NCI-H345 (cell line): ENCODE results near the gene GRK6.
A peak's percentile ranks its signal among the peaks of the same experiment; 100 is the strongest.

Source experiments
- DNase-seq: peaks from one replicate; lab custom pipeline; 2025; lab: John Stamatoyannopoulos, UW

The GRK6 gene

DNA sequence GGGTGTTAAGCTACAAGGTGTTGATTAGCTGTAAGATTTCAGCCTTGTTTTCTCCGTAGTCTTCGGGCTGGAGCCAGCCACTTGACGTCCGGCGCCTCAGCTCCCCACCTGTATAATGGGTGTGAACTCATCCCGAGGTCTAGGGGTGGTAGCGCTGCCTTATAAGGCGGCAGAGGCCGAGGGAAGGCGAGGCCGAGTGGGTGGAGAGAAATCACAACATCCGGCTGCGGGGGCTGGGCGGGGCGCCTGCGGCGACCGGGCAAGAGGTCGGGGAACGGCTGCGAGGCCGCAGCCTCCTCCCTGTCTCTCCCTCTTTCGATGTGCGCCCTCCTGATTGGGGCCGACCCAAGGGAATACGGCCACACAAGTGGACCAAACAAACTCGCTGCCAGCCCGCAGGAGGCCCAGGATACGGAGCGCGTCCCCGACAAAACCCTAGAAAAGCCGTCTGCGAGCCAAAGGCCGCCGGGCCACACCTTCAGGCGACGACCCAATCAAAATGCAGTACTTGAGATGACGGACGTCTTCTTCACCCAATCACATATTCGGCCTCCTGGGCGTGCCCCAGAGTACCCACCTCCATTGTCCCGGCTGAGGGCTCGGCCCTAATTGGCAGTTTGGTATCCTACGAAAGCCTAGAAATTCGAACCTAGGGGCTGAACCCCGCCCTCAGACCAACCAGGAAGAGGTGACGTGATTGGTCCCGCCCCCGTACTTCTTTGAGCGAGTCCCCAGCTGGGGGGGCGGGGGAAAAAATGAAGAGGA lies 493 bp upstream of the GRK6 start:
- peak; percentile 100 for DNase-seq

- no peak for DNase-seq
Measured at GRCh38 chr5:177427211-177427822, 841 bp downstream of the GRK6 start.

- DNase-seq: no peak
Measured at GRCh38 chr5:177427919-177428573, 1.6 kb downstream of the GRK6 start.

- no peak for DNase-seq
Measured at GRCh38 chr5:177428574-177429217, 2.2 kb downstream of the GRK6 start.

DNA sequence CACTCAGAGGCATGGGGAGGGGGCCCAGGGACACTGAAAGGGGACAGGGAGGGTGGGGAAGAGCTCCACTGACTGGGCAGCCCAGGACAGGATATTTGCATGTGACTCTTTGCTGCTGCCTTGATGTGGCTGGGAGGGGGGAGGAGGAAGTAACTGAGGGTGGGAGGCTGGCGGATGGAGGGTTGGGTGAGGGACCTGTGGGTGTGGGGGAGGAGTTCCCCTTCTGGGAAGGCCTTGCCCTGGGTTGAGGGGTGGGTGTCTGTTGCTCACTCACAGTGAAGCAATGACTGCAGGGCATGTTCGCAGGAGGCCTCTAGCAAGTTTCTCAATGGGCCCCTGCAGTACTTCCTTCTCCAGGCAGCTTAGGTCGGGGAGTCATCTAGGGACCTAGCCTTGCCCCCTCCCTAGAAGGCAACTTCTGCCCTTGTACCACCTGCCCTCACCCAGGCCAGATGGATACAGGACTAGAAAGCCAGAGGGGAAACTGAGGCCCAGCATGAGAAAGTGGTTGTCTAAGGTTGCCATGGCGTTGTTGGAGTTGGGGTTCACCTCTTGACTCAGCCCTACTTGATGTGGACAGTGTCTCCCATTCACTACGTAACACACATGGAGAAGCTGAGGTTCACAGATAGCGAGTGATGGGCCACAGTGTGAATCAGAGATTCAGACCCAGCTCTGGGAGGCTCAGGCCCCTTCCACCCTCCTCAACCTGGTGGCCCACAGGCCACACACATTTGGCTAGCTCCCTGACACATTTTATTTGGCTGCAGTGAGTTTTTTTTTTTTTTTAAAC lies 3.0 kb downstream of the GRK6 start:
- no peak for DNase-seq

- DNase-seq: no peak
Measured at GRCh38 chr5:177430140-177430951, 3.9 kb downstream of the GRK6 start.

DNA sequence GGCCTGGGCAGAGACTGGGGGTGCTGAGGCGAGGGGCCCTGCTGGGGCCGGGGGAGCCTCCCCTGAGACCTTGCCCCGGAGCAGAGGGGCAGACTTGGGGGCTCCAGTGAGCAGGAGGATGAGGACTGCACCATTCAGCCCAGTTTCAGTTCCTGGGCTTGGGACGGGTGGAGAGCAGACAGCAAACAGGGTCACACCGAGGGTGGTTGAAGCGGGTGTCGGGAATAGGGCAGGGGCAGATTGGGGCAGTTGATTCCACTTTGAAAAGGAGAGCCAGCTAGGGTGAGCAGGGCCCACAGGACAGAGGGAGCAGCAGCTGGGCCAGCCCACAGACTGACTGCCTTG lies 4.5 kb downstream of the GRK6 start:
- DNase-seq: no peak

DNA sequence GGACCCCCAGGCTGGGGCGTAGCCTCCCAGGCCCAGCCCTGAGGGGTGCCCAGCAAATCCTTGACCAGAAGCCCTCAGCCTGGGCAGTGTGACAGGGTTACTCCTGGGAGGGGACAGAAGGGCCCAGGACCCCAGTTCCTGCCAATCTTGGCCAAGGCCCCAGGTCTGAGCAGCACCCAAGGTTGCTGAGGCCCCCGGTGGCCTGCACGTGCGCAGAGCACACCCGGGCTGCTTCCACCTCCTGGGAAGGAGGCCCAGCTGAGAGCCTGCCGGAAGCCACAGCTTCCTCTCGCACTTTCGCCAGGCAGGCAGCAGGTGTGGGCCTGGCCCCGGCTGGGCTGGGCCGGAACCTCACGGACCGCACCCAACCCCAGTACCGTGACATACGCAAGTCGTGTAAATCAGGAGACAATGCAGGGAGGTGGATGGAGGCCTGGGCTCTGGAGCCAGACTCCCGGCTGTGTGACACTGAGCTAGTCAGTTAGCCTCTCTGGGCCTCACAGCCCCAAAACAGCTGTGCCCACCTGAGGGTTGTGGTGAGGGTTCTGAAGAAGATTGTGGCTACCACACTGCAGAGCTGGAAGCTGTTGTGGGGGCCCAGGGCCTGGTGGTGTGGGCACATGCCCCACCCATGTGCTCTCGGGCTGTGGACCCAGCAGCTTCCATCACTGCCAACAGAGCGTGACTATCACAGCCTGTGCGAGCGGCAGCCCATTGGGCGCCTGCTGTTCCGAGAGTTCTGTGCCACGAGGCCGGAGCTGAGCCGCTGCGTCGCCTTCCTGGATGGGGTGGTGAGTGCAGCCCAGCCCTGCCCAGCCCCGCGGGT lies 5.1 kb downstream of the GRK6 start:
- no peak for DNase-seq

DNA sequence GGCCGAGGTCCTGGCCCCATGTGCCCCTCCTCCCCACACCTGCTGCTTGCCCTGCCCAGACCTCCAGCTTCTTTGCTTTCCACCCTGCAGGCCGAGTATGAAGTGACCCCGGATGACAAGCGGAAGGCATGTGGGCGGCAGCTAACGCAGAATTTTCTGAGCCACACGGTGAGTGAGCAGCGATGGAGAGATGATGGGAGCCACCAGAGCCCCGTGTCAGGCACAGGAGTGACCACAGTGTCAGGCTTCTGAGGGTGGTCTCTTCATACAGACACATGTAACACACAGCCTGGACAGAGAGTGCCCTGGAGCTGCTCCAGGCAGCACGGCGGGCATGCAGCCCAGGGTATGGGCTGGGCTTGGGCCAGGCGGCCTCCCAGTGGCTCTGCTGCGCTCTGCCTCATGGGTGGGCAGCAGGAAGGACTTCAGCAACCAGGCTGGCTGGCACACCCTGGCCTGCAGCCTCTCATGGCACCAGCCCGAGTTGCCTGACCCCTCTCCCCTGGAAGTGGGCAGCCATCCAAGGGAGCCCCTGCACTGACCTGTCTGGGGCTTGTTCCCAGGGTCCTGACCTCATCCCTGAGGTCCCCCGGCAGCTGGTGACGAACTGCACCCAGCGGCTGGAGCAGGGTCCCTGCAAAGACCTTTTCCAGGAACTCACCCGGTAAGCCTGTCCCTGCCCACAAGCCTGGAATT lies 5.8 kb downstream of the GRK6 start:
- DNase-seq: no peak

DNA sequence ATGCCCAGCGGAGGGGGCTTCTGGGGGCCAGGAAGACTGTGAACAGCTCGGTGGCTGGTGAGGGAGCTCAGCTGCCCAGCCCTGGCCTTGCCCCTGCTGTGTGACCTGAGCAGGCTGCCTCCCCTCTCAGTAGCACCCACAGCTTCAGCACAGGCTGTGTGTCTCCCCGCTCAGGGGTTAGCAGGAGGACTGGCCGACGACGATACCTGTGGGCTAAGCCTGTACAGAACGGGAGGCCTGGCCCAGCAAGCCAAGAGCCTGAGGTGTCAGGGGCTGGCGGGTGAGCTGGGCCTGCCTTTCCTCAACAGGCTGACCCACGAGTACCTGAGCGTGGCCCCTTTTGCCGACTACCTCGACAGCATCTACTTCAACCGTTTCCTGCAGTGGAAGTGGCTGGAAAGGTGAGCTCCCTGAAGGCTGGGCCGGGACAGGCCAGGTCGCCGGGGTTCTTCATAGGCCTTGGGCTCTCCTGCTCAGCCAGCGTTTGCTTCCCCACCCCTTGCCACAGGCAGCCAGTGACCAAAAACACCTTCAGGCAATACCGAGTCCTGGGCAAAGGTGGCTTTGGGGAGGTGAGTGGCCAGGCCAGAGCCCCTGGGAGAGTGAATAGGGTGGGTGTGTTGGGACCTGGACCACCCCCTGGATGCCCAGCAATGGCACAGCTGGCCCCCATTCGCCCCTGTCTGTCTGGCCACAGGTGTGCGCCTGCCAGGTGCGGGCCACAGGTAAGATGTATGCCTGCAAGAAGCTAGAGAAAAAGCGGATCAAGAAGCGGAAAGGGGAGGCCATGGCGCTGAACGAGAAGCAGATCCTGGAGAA lies 6.6 kb downstream of the GRK6 start:
- no peak for DNase-seq

GRCh38 chr5:177433658-177434217 lies 7.3 kb downstream of the GRK6 start:
- DNase-seq: no peak

GRCh38 chr5:177434437-177434836 lies 8.0 kb downstream of the GRK6 start:
- no peak for DNase-seq

- DNase-seq: no peak
Measured at GRCh38 chr5:177434942-177435738, 8.7 kb downstream of the GRK6 start.

GRCh38 chr5:177435847-177436536 lies 9.5 kb downstream of the GRK6 start:
- DNase-seq: no peak

DNA sequence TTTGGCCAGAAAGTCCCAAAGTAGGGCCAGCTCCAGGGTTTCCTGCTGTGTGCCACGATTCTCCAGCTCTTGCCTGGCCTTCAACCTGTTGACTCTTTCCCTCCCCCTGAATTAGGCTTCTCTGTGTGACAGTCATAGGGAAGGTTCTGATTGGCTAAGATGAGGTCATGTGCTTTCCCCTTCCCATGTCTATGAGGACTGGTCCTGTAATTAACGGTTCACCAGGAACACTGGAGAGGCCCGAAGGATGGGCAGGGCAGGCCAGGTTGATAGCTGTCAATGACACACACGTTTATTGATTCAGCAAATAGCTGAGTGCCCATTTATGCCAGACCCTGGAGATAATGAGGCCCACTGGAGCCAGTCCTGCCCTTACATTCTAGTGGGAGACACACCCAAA lies 11.1 kb downstream of the GRK6 start:
- no peak for DNase-seq

DNA sequence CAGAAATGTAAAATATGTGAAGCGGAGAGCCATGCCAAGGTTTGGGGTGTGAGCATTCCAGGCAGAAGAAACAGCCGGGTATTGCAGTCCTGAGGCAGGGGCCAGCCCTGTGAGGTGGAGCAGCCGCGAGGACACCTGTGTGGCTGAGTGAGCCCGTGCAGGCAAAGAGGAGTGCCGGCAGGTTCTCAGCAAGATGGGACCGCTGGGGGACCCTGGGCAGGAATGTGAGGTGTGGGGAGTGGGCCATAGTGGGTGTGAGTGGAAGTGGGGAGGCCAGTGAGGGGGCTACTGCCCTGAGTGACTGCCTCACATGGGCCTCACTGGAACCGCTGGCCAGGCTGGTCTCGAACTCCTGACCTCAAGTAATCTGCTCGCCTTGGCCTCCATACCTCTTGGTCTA lies 12.0 kb downstream of the GRK6 start:
- no peak for DNase-seq

GRCh38 chr5:177439518-177440053 lies 13.1 kb downstream of the GRK6 start:
- DNase-seq: no peak
